ENCODE measurements around the gene ARHGEF16. TPM values are rescaled to one million over a fixed set of nuclear protein-coding genes. Genes with fewer than 3 reads are reported as not detected.

ARHGEF16 gene
- total RNA-seq, 1 experiment from 2014 or later: 11.2 TPM

- ChIA-PET CTCF (no interaction called here), POLR2A (ENCODE audit: low non-redundant PET) (no interaction called here)
- BruUV-seq (replicated peaks): no TSS peak
- Histone ChIP-seq H3K4me3 (ENCODE audit: low read depth, low read length, poor library complexity, severe bottlenecking) (no peak overlapping the region), H3K9me3 (ENCODE audit: low read depth, low read length, poor library complexity, severe bottlenecking) (no peaks in the 10 kb centered on the region), H3K4me1 (ENCODE audit: insufficient read depth, low read length, poor library complexity, severe bottlenecking) (no peaks in the 10 kb centered on the region), H3K27ac (ENCODE audit: low read depth, low read length, poor library complexity, severe bottlenecking) (no peak overlapping the region), H3K36me3 (ENCODE audit: insufficient read depth, low read length, poor library complexity, severe bottlenecking) (no peaks in the 10 kb centered on the region), H3K27me3 (replicated peaks; ENCODE audit: insufficient read depth, low read depth, low read length, poor library complexity) (no peaks in the 10 kb centered on the region)
- no peak for DNase-seq (ENCODE audit: low spot score)
- no peak for TF ChIP-seq EZH2 (IDR thresholded peaks at IDR 0.05; ENCODE audit: borderline replicate concordance, low read depth, low read length, poor library complexity, severe bottlenecking)
- TF ChIP-seq CTCF (conservative IDR thresholded peaks at IDR 0.05; ENCODE audit: low read depth, low read length): no peak
- intact Hi-C loops (cut with micrococcal nuclease; ENCODE audit: unreplicated experiment): no loop called here
Measured at GRCh38 chr1:3521426-3521825, 67.0 kb downstream of the ARHGEF16 start.

- H3K4me1 ChIP-seq (ENCODE audit: insufficient read depth, low read length, poor library complexity, severe bottlenecking): no peaks in the 10 kb centered on the region
Measured at GRCh38 chr1:3522112-3522511, 67.6 kb downstream of the ARHGEF16 start.

GRCh38 chr1:3522564-3523265 is 68.2 kb downstream of the ARHGEF16 start:
- TF ChIP-seq EZH2 (IDR thresholded peaks at IDR 0.05; ENCODE audit: borderline replicate concordance, low read depth, low read length, poor library complexity, severe bottlenecking) (no peak), CTCF (conservative IDR thresholded peaks at IDR 0.05; ENCODE audit: low read depth, low read length) (no peak)
- no peak overlapping the region for H3K4me3 ChIP-seq (ENCODE audit: low read depth, low read length, poor library complexity, severe bottlenecking)
- no peaks in the 10 kb centered on the region for H3K27me3 ChIP-seq (replicated peaks; ENCODE audit: insufficient read depth, low read depth, low read length, poor library complexity)
- DNase-seq (ENCODE audit: low spot score): no peak
- BruUV-seq (replicated peaks): no TSS peak
- H3K9me3 ChIP-seq (ENCODE audit: low read depth, low read length, poor library complexity, severe bottlenecking): no peaks in the 10 kb centered on the region
- ChIA-PET POLR2A (ENCODE audit: low non-redundant PET) (no interaction called here), CTCF (no interaction called here)
- H3K36me3 ChIP-seq (ENCODE audit: insufficient read depth, low read length, poor library complexity, severe bottlenecking): no peaks in the 10 kb centered on the region
- intact Hi-C loops (cut with micrococcal nuclease; ENCODE audit: unreplicated experiment): no loop called here
- H3K27ac ChIP-seq (ENCODE audit: low read depth, low read length, poor library complexity, severe bottlenecking): no peak overlapping the region
- no peaks in the 10 kb centered on the region for H3K4me1 ChIP-seq (ENCODE audit: insufficient read depth, low read length, poor library complexity, severe bottlenecking)

More at GRCh38 chr1:3522112-3522511, 67.6 kb downstream of the ARHGEF16 start:
- Histone ChIP-seq H3K9me3 (ENCODE audit: low read depth, low read length, poor library complexity, severe bottlenecking) (no peaks in the 10 kb centered on the region), H3K27me3 (replicated peaks; ENCODE audit: insufficient read depth, low read depth, low read length, poor library complexity) (no peaks in the 10 kb centered on the region), H3K27ac (ENCODE audit: low read depth, low read length, poor library complexity, severe bottlenecking) (no peak overlapping the region), H3K4me3 (ENCODE audit: low read depth, low read length, poor library complexity, severe bottlenecking) (no peak overlapping the region), H3K36me3 (ENCODE audit: insufficient read depth, low read length, poor library complexity, severe bottlenecking) (no peaks in the 10 kb centered on the region)
- CTCF ChIA-PET: no interaction called here
- DNase-seq (ENCODE audit: low spot score): no peak
- POLR2A ChIA-PET (ENCODE audit: low non-redundant PET): no interaction called here
- no TSS peak for BruUV-seq (replicated peaks)
- TF ChIP-seq CTCF (conservative IDR thresholded peaks at IDR 0.05; ENCODE audit: low read depth, low read length) (no peak), EZH2 (IDR thresholded peaks at IDR 0.05; ENCODE audit: borderline replicate concordance, low read depth, low read length, poor library complexity, severe bottlenecking) (no peak)
- intact Hi-C loops (cut with micrococcal nuclease; ENCODE audit: unreplicated experiment): no loop called here
